Stimulated activated naive CD8-positive, alpha-beta T cell treated with anti-CD3 and anti-CD28 coated beads, Interleukin-15, amount 100 ng/mL, for 72 hours (primary cell): Measurements from ENCODE around the gene BRPF3.
"Not testable (repeated sequence)": the region's sequence is repeated elsewhere in the genome, so short reads cannot be mapped to it uniquely, and the experiment has no call there.

Experiments used
- ATAC-seq: fragments of 150-1000 bp; cut with Tn5 transposase; 2 replicates; pipeline ENCODE4 v1.10.0; 2021; ENCODE audit warnings: mild to moderate bottlenecking, moderate library complexity
- DNase-seq, 2 donors: peaks; one replicate each; pipeline ENCODE4 v3.0.0; 2021 to 2022
- H3K27ac Mint-ChIP-seq, 2 donors: one replicate each; pipeline ENCODE4 v1.8.0; 2022; ENCODE audit warnings: mild to moderate bottlenecking in 2 of 2, mixed read lengths in 2 of 2, moderate library complexity in 2 of 2
- H3K27me3 Mint-ChIP-seq: one replicate; pipeline ENCODE4 v1.8.0; 2022; ENCODE audit warnings: mixed read lengths
- H3K4me1 Mint-ChIP-seq: one replicate; pipeline ENCODE4 v1.8.0; 2022; ENCODE audit warnings: mild to moderate bottlenecking, mixed read lengths
- H3K4me3 Mint-ChIP-seq, 2 donors: one replicate each; pipeline ENCODE4 v1.8.0; 2022; ENCODE audit warnings: mild to moderate bottlenecking in 2 of 2, mixed read lengths in 2 of 2, moderate library complexity in 1 of 2
- H3K9me3 Mint-ChIP-seq, 2 donors: one replicate each; pipeline ENCODE4 v1.8.0; 2022; ENCODE audit warnings: mixed read lengths in 2 of 2

The BRPF3 gene

GRCh38 chr6:36217188-36217587 is 20.6 kb downstream of the BRPF3 start:
- ATAC-seq (no peak), DNase-seq (no peak)
- Mint-ChIP-seq H3K4me1 (no peaks in the 10 kb centered on the region), H3K27me3 (no peaks in the 10 kb centered on the region), H3K4me3 (no peak overlapping the region), H3K27ac (peak overlapping the region in 1 of 2 donors; percentile 3), H3K9me3 (no peaks in the 10 kb centered on the region)

- no peaks in the 10 kb centered on the region for H3K4me1 Mint-ChIP-seq
- no peaks in the 10 kb centered on the region for H3K27me3 Mint-ChIP-seq
- H3K27ac Mint-ChIP-seq: peak overlapping the region; percentile 15 to 20
- no peaks in the 10 kb centered on the region for H3K9me3 Mint-ChIP-seq
- no peak overlapping the region for H3K4me3 Mint-ChIP-seq
- ATAC-seq (no peak), DNase-seq (no peak)
Measured at GRCh38 chr6:36217946-36218345, 21.4 kb downstream of the BRPF3 start.

- not testable (repeated sequence) for H3K27ac Mint-ChIP-seq, H3K9me3 Mint-ChIP-seq, DNase-seq, ATAC-seq, H3K4me1 Mint-ChIP-seq, H3K27me3 Mint-ChIP-seq, H3K4me3 Mint-ChIP-seq
Measured at GRCh38 chr6:36218516-36218915, 22.0 kb downstream of the BRPF3 start.

- no peak overlapping the region for H3K4me3 Mint-ChIP-seq
- no peaks in the 10 kb centered on the region for H3K4me1 Mint-ChIP-seq
- ATAC-seq (no peak), DNase-seq (no peak)
- H3K27ac Mint-ChIP-seq: peak overlapping the region in 1 of 2 donors; percentile 12
- no peaks in the 10 kb centered on the region for H3K9me3 Mint-ChIP-seq
- no peaks in the 10 kb centered on the region for H3K27me3 Mint-ChIP-seq
Measured at GRCh38 chr6:36219081-36219480, 22.5 kb downstream of the BRPF3 start.

GRCh38 chr6:36220226-36220625 is 23.7 kb downstream of the BRPF3 start:
- Mint-ChIP-seq H3K27ac (no peak overlapping the region), H3K4me3 (no peak overlapping the region)
- no peak for ATAC-seq

GRCh38 chr6:36221674-36222073 is 25.1 kb downstream of the BRPF3 start:
- Mint-ChIP-seq H3K4me3 (no peak overlapping the region), H3K27me3 (no peaks in the 10 kb centered on the region), H3K4me1 (no peaks in the 10 kb centered on the region), H3K27ac (no peak overlapping the region), H3K9me3 (no peaks in the 10 kb centered on the region)
- ATAC-seq: no peak
- DNase-seq: no peak

More at GRCh38 chr6:36220226-36220625, 23.7 kb downstream of the BRPF3 start:
- H3K27me3 Mint-ChIP-seq: no peaks in the 10 kb centered on the region
- H3K4me1 Mint-ChIP-seq: no peaks in the 10 kb centered on the region
- DNase-seq: no peak
- H3K9me3 Mint-ChIP-seq: no peaks in the 10 kb centered on the region

GRCh38 chr6:36222924-36223323 is 26.4 kb downstream of the BRPF3 start:
- Mint-ChIP-seq H3K27ac (no peak overlapping the region), H3K9me3 (no peaks in the 10 kb centered on the region), H3K4me3 (no peak overlapping the region), H3K27me3 (no peaks in the 10 kb centered on the region), H3K4me1 (no peaks in the 10 kb centered on the region)
- ATAC-seq (no peak), DNase-seq (no peak)

GRCh38 chr6:36223706-36224105 is 27.2 kb downstream of the BRPF3 start:
- Mint-ChIP-seq H3K4me1 (no peaks in the 10 kb centered on the region), H3K4me3 (no peak overlapping the region)
- DNase-seq: no peak

GRCh38 chr6:36224918-36225461 is 28.4 kb downstream of the BRPF3 start:
- no peaks in the 10 kb centered on the region for H3K9me3 Mint-ChIP-seq

More at GRCh38 chr6:36223706-36224105, 27.2 kb downstream of the BRPF3 start:
- H3K9me3 Mint-ChIP-seq: no peaks in the 10 kb centered on the region
- no peak for ATAC-seq
- no peak overlapping the region for H3K27ac Mint-ChIP-seq
- no peaks in the 10 kb centered on the region for H3K27me3 Mint-ChIP-seq

GRCh38 chr6:36226438-36227047 is 30.0 kb downstream of the BRPF3 start:
- DNase-seq (no peak), ATAC-seq (no peak)
- Mint-ChIP-seq H3K9me3 (no peaks in the 10 kb centered on the region), H3K4me3 (no peak overlapping the region), H3K27me3 (no peaks in the 10 kb centered on the region), H3K27ac (no peak overlapping the region), H3K4me1 (no peaks in the 10 kb centered on the region)

More at GRCh38 chr6:36224918-36225461, 28.4 kb downstream of the BRPF3 start:
- H3K27me3 Mint-ChIP-seq: no peaks in the 10 kb centered on the region
- ATAC-seq (no peak), DNase-seq (no peak)
- no peaks in the 10 kb centered on the region for H3K4me1 Mint-ChIP-seq
- H3K27ac Mint-ChIP-seq: peak overlapping the region in 1 of 2 donors; percentile 12
- no peak overlapping the region for H3K4me3 Mint-ChIP-seq

- Mint-ChIP-seq H3K9me3 (no peaks in the 10 kb centered on the region), H3K27ac (no peak overlapping the region), H3K4me1 (no peaks in the 10 kb centered on the region), H3K4me3 (no peak overlapping the region), H3K27me3 (no peaks in the 10 kb centered on the region)
- DNase-seq (no peak), ATAC-seq (no peak)
Measured at GRCh38 chr6:36227379-36228228, 31.1 kb downstream of the BRPF3 start.

GRCh38 chr6:36229223-36229622 is 32.7 kb downstream of the BRPF3 start:
- H3K27ac Mint-ChIP-seq: no peak overlapping the region
- H3K9me3 Mint-ChIP-seq: no peaks in the 10 kb centered on the region
- H3K27me3 Mint-ChIP-seq: no peaks in the 10 kb centered on the region
- H3K4me1 Mint-ChIP-seq: no peaks in the 10 kb centered on the region
- no peak for DNase-seq
- H3K4me3 Mint-ChIP-seq: no peak overlapping the region
- ATAC-seq: no peak

GRCh38 chr6:36230371-36230770 is 33.8 kb downstream of the BRPF3 start:
- ATAC-seq (no peak), DNase-seq (no peak)
- Mint-ChIP-seq H3K9me3 (no peaks in the 10 kb centered on the region), H3K4me1 (no peaks in the 10 kb centered on the region), H3K27ac (peak overlapping the region in 1 of 2 donors; percentile 92), H3K27me3 (no peaks in the 10 kb centered on the region), H3K4me3 (no peak overlapping the region)

- Mint-ChIP-seq H3K27ac (no peak overlapping the region), H3K4me3 (no peak overlapping the region), H3K27me3 (no peaks in the 10 kb centered on the region), H3K4me1 (no peaks in the 10 kb centered on the region), H3K9me3 (no peaks in the 10 kb centered on the region)
- ATAC-seq (no peak), DNase-seq (no peak)
Measured at GRCh38 chr6:36232172-36232571, 35.6 kb downstream of the BRPF3 start.

- H3K4me3 Mint-ChIP-seq: no peak overlapping the region
- no peaks in the 10 kb centered on the region for H3K27me3 Mint-ChIP-seq
- no peaks in the 10 kb centered on the region for H3K4me1 Mint-ChIP-seq
- ATAC-seq: no peak
- no peaks in the 10 kb centered on the region for H3K9me3 Mint-ChIP-seq
- no peak for DNase-seq
- H3K27ac Mint-ChIP-seq: peak overlapping the region in 1 of 2 donors; percentile 11
Measured at GRCh38 chr6:36235309-36235708, 38.8 kb downstream of the BRPF3 start.

GRCh38 chr6:36235862-36236261 is 39.3 kb downstream of the BRPF3 start:
- no peak for DNase-seq
- no peak overlapping the region for H3K27ac Mint-ChIP-seq
- H3K4me1 Mint-ChIP-seq: no peaks in the 10 kb centered on the region
- H3K9me3 Mint-ChIP-seq: no peaks in the 10 kb centered on the region
- no peak overlapping the region for H3K4me3 Mint-ChIP-seq
- no peak for ATAC-seq
- H3K27me3 Mint-ChIP-seq: no peaks in the 10 kb centered on the region
